Hindlimb muscle (tissue), 1 donor: ENCODE data around the gene RBP4. TPM values are rescaled to one million over a fixed set of nuclear protein-coding genes. Genes with fewer than 3 reads are reported as not detected.

Source experiments
- DNase-seq: peaks from one replicate; pipeline ENCODE4 v3.0.0-alpha.2; 2013
- polyA plus RNA-seq: library from polyadenylated mRNA; unstranded; fragments of 120-200 nt; gene quantifications from one replicate; pipeline ENCODE4 v1.2.1, GENCODE V29; 2013; ENCODE audit not compliant: insufficient read length

RBP4 gene
- polyA plus RNA-seq, result 16.0 TPM

- DNase-seq, result peak; percentile 15
Observed at GRCh38 chr10:93601146-93601773, at the start of gene RBP4. Gene RBP4, minus strand, starts transcription at chr10:93601235. Its CDS starts 207 bp downstream, at chr10:93601028.

- no peak for DNase-seq
Observed at GRCh38 chr10:93639791-93640190, 38.8 kb upstream of the RBP4 start.

DNA sequence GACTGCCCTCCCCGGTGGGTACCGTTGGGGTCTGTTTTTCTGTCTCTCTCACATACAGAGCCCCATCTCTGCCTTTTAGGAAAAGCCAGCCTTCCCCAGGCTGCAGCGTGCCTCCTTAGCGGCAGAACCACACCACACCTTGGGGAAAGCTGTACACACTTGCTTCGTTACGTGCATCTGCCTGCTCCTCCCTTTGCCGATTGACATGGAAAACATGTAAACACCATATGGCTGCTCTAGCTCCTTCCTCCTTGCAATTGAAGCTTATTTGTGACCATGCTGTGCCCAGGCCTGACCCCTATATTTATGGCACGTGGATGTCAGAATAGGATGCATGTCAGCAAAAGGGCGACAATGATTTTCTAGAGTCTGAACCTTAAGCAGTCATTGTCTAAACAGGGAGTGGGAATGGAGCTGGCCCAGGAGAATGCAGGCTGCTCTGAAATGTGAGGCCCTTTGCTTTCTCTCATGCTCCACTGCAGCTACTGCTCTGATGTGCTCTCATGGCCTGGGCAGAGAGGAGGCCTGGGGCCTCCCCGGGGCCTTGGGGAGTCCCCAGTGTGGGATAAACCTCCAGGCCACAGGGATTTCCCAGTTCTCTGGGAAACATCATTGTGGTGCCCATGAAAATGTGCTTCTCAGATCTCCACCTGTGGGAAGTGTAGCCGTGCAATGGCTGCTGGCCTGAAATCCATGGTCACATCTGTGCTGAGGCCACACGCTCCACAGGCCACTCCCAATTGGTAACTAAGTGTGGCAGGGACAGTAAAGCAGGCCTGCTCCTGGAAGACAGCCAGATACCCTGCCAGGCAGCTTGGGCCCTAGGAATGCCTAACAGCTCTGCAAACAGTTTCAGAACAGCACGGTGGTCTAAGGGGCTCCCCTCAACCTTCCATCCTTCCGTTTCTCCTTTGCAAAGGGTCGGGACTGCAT is 29.9 kb upstream of the RBP4 start:
- DNase-seq, result no peak

DNA sequence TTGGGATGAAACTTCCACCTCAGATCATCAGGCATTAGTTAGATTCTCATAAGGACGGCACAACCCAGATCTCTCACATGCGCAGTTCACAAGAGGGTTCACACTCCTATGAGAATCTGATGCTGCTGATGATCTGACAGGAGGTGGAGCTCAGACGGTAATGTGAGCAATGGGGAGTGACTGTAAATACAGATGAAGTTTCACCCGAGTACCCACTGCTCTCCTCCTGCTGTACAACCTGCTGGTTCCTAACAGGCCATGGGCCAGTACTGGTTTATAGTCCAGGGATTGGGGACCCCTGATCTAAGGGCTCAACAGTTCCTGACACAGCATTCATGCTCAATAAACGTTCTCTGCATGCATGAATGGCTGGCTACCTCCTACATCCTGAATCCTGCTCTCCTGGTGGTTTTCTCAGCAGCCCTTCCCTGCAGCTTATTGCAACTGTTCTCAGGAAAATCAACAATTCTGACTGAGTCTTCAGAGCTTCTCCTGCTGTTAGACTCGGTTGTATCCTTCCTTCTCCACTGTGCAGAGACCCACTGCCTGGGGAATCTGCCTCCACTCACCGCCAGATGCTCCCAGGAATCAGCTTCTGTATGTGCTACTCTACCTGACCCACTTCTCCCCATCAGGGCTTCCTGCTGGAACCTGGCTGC is 28.7 kb upstream of the RBP4 start:
- no peak for DNase-seq

- no peak for DNase-seq
Observed at GRCh38 chr10:93628858-93629257, 27.8 kb upstream of the RBP4 start.

- DNase-seq, result no peak
Observed at GRCh38 chr10:93622942-93623341, 21.9 kb upstream of the RBP4 start.

DNA sequence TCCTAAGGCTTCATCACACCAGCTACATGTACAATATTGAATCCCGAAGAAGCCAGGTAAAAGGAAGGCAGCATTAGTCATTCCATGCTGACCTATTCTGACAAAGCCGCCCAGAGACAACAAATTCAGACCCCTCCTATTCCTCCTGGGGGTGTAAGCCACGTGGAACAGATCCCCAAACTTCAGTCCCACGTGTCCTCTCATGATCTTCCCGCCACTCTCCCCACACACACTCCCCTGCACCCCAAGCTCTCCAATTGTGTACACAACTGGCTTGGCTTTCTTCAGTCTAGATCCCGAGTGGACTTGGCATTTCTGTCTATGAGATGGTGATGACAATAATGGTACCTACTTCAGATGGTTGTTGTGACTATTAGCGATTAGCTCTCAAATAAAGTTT is 19.9 kb upstream of the RBP4 start:
- no peak for DNase-seq

DNA sequence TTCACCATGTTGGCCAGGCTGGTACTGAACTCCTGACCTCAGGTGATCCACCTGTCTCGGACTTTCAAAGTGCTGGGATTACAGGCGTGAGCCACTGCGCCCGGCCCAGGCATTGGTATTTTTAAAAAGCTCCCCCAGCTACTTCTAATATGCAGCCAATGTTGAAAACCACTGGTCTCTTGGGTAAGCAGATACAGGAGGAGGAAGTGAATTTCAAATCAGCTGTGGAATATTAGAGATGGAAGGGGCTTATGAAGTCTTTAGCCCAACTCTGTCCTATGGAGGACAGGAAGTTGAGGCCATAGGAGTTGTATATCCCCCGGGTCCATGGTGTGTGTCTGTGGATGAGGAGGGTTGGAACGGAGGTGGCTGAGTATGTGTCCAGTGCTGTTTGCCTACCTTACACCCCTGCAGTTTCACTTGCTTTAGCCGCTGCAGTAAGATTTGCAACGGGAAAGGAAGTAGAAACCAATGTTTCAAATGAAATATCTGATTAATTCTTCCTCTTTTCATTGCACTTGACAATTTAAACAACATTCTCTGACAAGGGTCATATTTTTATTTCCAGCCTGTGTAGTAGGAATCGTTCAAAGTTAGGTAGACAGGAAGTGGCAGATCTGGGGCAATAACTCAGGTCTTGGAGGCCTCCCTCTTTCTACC is 14.7 kb upstream of the RBP4 start:
- no peak for DNase-seq

DNA sequence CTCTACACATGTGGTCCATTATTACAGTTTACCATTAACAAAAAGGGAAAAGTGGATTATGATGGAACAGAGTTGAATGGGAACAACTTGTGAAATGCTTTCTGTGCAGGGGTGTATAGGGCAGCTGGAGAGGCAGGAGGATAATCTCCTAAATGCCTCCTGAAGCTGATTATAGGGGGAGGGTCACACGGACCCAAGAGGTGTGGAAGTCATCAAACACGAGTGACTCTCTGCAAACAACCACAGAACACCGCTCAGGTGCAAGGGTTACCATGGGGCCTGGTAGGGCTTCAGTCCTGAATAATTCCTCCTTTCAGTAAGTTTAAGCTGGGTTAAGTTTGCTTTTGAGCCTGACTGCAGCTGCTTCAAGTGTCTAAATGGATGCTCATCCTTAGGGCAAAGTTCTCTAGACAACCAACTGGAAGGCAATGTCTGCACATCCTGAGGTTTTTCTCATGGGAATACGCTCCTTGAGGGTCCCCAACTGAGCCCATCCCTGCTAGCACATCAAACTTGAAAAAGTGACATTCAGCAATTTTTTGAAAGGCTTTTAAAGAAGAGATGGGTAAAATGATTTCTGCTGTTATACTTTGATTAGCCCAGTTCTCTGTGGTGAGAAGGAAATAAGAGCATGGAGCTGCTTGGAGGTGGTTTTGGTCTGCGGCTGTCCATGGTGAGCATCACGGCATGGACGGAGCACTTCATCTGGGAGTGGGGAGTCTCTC is 13.2 kb upstream of the RBP4 start:
- no peak for DNase-seq

- no peak for DNase-seq
Observed at GRCh38 chr10:93613126-93613525, 12.1 kb upstream of the RBP4 start.

- DNase-seq, result no peak
Observed at GRCh38 chr10:93612311-93612710, 11.3 kb upstream of the RBP4 start, which contains the start of gene PDE6C. Gene PDE6C, plus strand, starts transcription at chr10:93612537. Its CDS starts 189 bp downstream, at chr10:93612726.

DNA sequence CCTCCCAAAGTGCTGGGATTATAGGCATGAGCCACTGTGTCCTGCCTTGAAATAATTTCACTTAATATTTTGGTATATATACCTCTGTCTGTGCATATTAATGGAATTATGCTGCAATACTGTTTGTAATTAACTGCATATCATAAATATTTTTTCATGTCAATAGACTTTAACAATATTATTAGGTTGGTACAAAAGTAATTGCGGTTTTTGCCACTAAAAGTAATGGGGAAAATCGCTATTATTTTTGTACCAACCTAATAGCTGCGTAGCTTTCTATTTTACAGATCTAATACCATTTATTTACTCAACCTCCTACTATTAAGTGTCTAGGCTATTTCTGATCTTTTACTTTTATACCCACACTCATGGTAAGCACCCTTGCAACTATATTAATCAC is 7.4 kb upstream of the RBP4 start:
- no peak for DNase-seq

DNA sequence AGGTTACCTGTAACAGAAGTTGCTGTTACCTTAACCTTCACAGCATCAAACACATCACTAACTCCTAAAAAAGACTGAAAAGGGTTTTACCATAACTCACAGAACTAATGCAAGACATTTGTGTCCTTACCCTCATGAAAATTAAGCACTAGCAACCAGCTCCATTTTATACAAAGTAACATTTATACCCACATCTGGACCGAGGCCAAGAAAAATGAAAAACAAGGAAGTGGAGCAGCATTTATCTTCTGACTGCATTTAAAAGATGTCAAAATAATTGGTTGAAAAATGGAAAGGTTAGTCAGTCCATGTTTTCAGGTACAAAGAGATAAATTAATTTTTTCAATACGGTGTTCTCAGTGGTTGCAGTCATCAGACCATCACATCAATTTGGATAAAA is 3.1 kb upstream of the RBP4 start:
- DNase-seq, result no peak

GRCh38 chr10:93603023-93603422 is 2.0 kb upstream of the RBP4 start:
- no peak for DNase-seq

GRCh38 chr10:93601774-93602162 is 733 bp upstream of the RBP4 start:
- no peak for DNase-seq

DNA sequence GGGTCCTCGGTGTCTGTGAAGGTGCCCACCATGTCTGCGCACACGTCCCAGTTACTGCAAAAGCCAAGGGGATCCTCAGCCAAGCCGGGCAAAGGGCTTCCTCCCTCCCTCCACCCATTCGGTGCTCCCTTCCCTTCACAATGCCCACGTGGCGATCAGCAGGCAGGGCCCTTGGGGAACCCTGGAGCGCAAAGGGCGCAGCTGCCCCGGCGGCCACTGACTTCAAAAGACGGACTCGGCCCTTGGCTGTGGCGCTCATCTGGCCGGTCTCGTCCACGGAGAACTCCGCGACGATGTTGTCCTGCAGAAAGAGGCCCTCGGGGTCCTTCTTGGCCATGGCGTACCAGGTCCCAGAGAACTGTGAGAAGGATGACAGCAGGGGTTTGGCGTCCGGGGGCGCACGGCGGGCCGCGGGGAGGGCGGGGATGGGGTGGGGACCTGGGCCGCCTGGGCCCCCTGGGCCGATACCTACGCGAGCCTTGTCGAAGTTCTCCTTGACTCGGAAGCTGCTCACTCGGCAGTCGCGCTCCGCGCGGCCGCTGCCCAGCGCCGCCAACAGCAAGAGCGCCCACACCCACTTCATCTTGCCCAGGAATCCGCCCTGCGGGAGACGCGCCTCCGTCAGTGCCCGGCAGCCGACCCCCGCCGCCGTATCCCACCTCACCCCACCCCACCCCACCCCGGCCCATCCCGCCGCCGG is 439 bp downstream of the RBP4 start:
- DNase-seq, result peak; percentile 55

DNA sequence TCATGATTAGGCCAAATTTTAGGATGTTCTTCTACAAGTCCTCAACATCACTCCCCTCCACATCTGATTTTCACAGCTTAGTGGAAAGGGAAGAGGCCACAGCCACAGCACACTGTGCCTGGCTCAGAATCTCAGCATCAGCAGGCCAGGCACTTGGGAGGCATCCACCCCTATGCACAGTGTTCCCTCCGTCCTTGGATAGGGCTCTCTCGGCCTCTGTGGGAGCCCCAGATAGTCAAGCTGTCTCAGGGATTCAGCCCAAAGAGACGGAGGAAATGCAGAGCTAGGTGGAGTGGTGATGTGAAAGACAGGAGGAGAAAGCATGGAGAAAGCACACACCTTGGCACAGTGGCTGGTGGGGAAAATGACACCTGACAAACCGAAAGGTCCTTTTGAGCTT is 1.3 kb downstream of the RBP4 start:
- no peak for DNase-seq

DNA sequence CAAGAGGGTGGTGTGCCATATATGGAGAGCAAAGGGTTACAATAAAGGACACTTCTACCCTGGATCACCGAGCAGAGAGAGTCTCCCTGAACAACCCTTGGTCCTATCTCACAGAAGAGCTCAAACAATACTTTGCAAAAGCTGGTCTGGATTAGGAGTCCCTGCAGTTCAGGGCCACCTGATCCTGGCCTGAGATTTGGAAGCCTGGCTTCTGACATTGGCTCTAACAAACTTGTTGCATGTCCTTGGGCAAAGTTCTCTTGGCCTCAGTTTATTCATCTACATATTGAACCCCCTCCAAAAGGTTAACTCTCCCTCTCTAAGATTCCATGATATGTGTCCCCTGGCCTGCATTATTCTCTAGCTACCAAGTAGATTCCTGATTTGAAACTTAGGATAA is 1.7 kb downstream of the RBP4 start:
- DNase-seq, result no peak

DNA sequence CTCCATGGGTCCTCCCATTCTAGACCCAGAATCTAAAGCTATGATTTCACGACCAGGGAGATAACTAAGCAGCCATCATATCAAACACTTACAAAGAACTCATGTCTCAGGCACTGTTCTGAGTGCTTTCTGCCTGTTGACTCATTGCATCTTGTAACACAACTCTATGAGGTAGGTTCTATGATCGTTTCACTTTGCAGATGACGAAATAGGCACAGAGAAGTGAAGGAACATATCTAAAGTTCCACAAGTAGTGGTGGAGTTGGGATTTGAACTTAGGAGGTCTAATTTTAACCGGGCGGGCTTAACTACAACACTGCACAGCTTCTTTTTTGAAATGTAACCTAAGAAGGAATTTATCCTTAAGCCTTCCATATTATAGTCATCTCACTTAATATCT is 2.9 kb downstream of the RBP4 start:
- no peak for DNase-seq

DNA sequence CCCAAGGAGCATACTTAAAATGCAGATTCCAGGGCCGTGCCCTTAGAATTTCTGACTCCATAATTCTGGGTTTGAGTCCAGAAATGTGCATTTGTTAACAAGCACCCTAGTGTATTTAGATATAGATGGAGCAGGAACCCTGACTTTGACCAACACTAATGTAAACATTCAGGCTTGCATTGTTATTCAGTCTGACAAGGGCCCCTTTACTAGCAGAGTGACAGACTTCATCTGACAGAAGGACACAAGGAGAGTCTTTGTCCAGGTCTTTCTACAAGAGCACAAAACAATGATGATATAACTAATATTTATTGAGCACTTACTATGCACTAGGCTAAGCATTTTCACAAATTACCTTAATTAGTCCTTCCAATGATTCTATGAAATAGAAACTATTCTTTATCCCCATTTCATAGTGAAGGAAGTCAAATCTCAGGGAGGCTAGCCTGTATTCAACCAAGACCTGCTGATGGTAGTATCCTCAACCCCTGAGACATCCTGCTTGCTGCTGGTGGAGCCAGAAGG is 3.9 kb downstream of the RBP4 start:
- no peak for DNase-seq

DNA sequence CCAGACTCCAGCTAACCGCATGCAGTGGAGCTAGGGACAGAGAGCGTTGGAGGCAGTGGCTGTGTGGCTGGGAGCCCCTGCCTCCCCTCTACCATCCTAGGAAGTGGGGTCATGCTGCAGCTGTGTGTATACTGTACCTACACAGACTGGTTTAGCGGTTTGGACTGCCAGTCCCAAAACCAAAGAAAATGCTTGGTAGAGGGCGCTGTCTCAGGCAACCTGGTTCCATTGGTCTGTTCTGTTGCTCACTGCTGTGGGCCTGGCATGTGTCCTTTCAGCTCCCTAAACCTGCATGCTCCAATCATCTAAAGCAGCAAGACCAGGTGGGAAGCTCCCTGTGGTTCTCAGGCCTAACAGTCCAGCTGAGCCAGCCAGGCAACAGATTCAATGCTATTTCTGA is 4.5 kb downstream of the RBP4 start:
- DNase-seq, result no peak
